ENCODE data around the gene CNTNAP3B.
"Not testable (repeated sequence)": the region's sequence is repeated elsewhere in the genome, so short reads cannot be mapped to it uniquely, and the experiment has no call there.

Gene CNTNAP3B

DNA sequence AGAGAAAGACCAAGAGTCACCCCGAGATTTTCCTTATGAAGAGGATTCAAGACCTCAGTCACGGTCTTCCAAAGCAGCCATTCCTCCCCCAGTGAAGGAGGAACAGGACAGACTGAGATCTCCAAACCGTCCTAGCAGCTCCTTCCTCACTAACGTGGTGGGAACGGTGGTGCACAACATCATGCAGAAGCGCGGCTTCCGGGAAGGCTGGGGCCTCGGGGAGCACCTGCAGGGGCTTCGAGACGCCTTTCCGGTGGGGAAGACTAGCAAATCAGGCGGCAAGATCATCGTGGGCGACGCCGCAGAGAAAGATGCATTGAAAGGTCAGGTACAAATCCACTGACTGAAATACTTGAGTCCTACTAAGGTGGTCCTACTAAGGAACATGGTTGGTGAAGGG is 154.3 kb downstream of the CNTNAP3B start:
- not testable (repeated sequence) for DNase-seq

DNA sequence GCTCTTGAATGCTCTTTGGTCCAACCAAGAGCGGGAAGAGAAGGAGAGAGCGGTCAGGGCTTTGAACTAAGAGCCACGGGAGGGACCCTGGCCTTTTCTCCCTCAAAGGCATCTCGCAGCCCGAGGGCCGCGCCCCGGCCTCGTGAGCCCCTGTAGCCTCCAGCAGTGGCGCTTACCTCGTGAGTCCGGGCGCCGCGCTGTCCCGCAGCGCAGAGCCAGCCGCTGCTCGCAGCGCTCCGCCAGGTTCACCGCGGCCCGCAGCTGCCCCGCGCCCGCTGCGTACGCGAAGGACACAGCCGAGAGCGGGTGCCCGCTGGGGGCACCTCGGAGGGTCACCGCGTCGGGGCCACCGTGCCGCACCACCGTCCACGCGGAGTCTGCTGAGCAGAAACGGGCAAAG is 176.2 kb downstream of the CNTNAP3B start:
- DNase-seq: not testable (repeated sequence)

DNA sequence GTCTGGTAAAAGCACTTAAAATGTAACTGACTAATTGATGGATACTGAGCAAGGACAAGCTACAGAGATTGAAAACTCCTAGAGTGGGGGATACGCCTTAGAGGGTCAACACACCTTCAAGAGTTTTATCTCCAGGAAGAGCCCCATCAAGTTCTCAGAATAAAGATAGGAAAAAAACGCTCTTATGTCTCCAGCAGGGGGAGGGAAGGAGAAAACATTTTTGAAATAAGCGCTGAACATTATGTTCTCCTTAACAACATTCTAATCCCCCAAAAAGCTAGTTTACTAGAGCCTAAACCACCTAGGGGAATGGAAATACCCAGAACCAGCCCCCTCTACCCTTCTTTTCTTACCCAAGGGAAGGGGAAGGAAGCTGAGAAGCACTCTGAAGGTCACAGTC is 187.5 kb downstream of the CNTNAP3B start:
- not testable (repeated sequence) for DNase-seq

DNA sequence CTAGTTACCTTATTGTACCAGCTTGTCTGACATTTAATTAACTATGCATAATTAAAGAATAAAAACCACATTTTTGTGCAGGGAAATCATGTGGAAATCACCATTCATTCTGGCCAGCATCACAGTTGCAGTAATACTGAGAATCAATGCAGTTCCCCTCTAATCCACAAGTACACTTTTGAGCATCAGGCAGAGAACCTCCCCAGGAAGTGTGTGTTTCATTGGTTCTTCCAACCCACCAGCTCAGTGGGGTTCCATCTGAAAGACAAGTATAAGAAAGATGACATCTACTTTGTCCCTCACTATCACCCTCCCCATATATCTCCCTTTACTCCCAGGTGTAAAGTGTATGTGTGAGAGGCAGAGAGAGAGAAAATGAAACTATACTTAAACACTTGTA is 191.1 kb downstream of the CNTNAP3B start:
- DNase-seq: not testable (repeated sequence)

DNA sequence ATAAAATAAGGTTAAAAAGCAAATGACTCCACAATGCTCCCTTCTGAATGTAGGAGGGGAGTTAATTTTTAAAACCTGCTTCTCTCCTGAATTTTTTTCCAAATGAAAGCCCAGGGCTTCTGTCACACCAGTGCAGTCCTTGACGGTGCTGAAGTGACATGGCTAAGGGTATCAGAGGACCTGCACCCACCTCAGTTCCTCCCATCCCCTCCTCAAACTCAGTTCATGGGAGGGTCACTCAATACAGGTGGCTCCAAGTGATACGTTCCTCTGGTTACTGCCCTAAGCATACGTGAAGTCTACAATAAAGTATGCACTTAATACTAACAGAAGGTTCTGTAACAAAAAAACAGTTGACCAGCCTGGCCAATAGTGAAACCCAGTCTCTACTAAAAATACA is 193.5 kb downstream of the CNTNAP3B start:
- not testable (repeated sequence) for DNase-seq

DNA sequence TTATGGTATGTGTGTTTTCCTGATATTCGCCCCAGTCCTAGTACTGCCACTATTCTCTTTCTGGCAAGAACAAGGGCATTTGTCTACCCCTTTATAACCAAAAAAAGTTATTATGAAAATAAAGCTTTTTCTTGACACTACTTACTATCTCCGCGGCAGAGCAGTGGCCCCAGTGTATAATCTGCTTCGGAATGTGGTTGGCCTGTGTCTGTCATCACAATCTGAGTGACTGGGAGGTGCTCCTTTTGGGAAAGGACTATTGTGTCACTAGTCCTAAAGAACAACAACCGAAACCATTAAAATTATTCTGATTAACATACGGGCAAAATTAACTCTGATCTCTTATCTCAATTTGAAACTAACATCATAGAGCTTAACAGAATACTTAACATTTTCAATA is 200.1 kb downstream of the CNTNAP3B start:
- not testable (repeated sequence) for DNase-seq

DNA sequence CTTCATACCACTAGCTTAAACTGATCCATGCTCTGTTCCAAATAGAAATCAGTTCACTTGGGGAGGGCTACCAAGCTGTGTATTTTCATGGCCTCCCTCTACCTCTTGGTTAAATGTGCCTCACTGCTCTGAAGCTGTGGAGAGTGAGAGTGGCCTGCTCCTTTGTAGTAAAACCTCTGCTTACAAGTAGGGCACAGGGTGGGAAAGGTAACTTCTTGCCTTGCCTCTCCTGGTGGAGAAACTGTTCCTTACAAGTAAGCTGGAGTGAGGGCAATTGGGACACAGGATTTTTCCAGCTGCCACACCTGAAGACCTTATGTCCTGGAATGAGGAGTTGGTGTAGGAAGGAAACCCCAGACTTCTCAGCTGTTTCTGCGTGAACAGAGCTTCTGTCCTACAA is 211.9 kb downstream of the CNTNAP3B start:
- DNase-seq: not testable (repeated sequence)

DNA sequence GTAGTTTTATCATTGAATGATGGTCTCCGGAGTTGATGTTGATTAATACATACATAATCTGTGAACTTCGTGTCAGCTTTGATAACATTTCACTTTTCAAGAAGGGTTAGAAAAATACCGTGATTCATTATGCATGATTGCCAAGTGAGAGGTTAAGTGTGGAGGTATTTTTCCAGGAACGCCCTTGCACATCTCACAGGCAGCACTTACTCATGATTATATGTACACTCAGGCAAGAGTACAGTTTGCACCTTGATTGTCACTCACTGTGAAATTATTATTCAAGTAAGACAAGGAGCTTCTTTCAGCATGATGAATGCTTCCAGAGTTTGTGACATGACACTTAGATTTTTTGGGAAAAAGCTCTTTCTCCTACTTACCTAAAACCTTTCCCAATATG is 223.7 kb downstream of the CNTNAP3B start:
- DNase-seq: not testable (repeated sequence)

DNA sequence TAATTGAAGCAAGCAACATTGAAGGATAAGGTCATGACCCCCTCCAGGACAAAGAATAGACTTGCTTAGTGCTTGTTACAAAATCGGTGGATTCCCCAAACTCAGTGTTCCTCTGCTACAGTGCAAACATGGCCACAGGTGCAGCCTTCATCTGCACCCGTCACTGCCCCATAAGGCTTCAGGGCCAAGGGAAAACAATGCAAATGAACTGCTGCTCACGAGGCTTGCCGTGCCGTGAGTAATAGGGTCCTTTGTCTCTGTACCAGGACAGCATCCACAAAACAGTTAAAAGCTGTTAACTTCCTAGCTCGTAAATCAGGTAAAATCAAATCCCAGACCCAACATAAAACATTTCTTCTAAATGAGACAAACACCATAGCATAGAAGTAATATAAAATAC is 226.5 kb downstream of the CNTNAP3B start:
- DNase-seq: not testable (repeated sequence)

DNA sequence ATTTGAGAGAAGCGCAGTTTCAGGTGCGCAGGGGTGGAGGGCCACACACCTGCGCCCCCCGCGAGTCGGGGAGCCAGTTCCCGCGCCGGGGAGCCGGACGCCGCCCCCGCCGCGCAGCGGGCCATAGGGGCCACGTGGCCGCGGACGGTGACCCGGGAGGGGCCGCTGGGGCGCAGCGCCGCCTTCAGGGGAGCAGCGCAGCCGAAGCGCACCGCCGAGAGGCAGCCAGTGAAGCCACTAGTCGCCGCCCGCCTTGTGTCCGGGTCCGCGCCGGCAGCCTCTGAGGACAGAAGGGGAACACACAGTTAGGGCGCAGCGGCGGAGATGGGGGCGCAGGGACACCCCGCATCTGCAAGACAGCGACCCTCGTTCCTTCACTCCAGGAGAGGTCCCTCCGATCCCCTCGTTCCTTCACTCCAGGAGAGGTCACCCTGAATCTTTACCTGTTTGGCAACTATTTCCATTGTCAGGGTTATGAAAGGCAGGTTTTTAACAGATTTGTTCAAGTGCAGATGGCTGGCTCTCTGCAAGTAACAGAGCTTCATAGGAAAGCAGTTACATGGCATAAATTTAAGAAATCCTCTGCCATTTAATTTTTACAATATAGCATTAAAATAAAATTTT is 230.4 kb downstream of the CNTNAP3B start:
- DNase-seq: not testable (repeated sequence)

DNA sequence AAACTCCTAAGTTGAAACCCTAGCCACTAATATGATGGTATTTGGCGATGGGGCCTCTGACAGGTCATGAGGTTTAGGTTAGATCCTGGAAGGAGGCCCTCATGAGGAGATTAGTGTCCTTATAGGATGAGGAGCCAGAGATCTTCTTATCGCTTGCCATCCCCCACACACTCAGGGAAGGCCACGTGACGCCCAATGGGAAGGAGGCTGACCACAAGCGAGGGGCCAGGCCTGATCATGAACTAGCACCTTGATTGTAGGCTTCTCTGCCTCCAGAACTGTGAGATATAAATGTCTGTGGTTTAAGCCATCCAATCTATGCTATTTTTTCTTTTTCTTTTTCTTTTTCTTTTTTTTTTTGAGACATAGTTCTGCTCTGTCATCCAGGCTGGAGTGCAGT is 254.7 kb downstream of the CNTNAP3B start:
- not testable (repeated sequence) for DNase-seq

DNA sequence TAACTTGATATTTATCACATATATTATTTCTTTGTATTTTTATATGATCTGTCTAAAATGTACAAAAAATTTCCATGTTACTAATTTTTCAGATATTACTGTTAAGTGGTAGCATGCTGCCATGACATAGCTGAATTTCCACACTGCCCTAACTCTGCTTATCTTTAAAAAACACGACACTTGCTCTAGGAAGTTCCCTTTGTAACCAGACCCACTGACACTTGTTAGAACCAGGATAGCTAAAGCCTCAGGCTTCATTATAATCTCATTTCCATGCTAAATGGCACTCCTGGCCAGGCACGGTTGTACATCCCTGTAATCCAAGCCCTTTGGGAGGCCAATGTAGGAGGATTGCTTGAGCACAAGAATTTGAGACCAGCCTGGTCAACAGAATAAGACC is 273.8 kb downstream of the CNTNAP3B start:
- DNase-seq: not testable (repeated sequence)

DNA sequence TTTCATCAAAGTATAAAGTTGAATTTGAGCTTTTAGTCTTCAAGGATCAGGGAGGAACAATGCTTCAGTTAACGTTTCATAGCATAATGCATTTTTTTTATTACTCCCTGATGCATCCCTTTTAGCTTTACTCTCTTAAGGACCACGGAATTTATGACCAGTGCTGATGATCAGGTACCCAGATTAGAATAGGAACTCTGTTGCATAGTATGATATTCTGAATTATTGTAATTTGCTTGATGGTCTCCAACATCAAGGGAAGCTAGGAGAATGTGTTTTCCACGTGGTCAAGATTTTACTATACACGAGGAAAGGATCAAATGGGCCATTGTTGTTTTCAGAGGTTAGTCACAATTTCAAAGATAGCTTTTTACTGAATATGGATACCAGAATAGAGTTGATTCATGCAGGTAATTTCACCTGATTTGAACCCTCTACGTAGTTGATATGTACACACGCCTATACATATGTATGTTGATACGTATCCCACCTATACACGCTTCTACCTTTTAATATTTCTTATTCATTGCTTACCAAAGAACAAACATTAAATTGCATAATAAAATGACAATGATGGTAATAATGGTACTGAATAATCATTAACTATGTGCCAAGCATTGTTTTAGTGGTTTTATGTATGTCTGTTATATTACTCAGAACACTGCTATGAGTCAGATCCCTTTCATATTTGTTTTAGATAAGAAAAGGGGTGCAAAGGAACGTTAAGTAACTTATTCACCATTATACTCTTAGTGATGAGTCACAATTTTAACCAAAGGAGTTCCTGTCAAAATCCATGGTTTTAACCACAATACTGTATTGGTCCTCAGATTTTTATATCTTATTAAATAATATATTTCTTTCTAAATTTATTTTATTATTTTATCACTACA is 277.1 kb downstream of the CNTNAP3B start:
- DNase-seq: not testable (repeated sequence)

DNA sequence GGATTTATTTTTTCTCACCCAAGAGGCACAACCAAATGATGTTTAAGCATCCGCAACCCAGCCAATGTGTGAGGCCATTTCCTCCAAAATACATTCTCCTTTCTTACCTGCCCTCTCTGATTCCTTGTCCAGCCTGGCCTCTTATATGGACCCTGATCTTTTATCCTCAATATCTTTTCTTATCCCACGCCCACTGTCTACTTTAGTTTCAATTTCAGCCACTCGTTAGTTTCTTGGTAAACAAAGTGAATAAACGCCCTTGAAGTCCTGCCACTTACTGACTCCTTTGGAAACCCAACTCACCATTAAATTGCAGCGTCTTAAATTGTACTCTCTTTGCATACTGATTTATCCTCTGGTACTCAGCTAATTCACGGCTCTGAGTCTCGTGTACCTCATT is 281.4 kb downstream of the CNTNAP3B start:
- DNase-seq: not testable (repeated sequence)

All from OCI-M1 (cell line).